Ectodermal cell (in vitro differentiated cells): Measurements from ENCODE around the gene TNPO2.

Experiments
- H3K27ac ChIP-seq: 2 replicates; pipeline ENCODE4 v1.7.0; 2013; ENCODE audit warnings: mild to moderate bottlenecking, low read depth, low read length; ENCODE audit not compliant: insufficient read depth, poor library complexity, severe bottlenecking
- H3K27me3 ChIP-seq: 2 replicates; pipeline ENCODE4 v1.7.0; 2013; ENCODE audit warnings: mild to moderate bottlenecking, low read length; ENCODE audit not compliant: insufficient read depth, control insufficient read depth, poor library complexity, severe bottlenecking
- H3K36me3 ChIP-seq: one replicate; pipeline ENCODE4 v1.7.0; 2013; ENCODE audit warnings: low read length; ENCODE audit not compliant: control insufficient read depth, insufficient read depth
- H3K4me1 ChIP-seq: one replicate; pipeline ENCODE4 v1.7.0; 2013; ENCODE audit warnings: low read length; ENCODE audit not compliant: control insufficient read depth, insufficient read depth
- H3K4me3 ChIP-seq: 2 replicates; pipeline ENCODE4 v1.7.0; 2013; ENCODE audit warnings: low read depth, low read length, control low read depth; ENCODE audit not compliant: insufficient read depth
- H3K9me3 ChIP-seq: 2 replicates; pipeline ENCODE4 v1.7.0; 2013; ENCODE audit warnings: mild to moderate bottlenecking, low read length, moderate library complexity; ENCODE audit not compliant: control insufficient read depth
- WGBS, 2 experiments: methylation state at CpG; one replicate each; pipeline ENCODE4 v1.1.7; 2013; ENCODE audit warnings: missing lambda C conversion rate in 2 of 2; 5-methylcytosine and 5-hydroxymethylcytosine counted together

Gene TNPO2

DNA sequence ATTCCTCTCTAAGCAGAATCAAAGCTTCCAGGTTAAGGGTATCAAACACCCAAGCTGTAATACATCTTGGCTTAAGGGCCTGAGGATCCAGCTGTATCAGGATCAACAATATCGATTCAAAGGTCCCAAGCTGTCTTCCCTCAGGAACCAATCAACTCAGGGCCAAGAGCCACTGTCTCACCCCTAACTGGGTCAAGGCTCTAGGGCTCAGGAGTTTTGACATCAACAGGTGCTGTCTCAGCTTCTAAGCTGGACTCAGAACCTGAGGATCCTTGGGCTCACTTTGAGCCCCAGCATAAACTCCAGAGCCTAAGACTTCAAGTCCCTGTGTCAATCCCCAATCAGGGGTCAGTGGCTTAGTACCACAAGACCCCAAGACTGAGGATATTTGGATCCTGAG is 28.2 kb downstream of the TNPO2 start:
- Histone ChIP-seq H3K27ac (no peak overlapping the region), H3K4me3 (peak overlapping the region; percentile 81), H3K9me3 (no peaks in the 10 kb centered on the region), H3K36me3 (peaks cover 7% of the 10 kb centered on the region), H3K27me3 (no peaks in the 10 kb centered on the region), H3K4me1 (no peaks in the 10 kb centered on the region)
- 85 to 87% methylated on average over 1 of the region's 1 CpG for WGBS, 2 experiments

DNA sequence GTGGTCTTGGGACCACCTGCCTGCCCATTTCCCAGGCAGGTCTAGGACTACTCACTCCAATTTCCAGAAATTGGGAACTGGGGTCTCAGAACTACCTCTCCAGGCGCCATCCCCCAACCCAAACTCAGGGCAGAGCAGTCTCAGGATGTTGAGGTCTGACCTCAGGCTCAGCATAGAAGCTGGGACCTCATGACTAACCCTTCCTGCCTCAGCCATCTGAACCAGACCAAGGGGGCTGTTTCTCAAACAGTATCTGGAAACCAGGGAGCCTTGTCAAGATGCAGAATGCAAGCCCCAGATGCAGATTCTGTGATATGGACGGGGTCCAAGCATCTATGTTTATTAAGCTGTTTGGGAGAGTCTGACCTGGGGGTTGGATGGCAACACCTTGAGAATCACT is 28.6 kb downstream of the TNPO2 start:
- 75 to 82% methylated on average over 2 of the region's 2 CpGs for WGBS, 2 experiments
- Histone ChIP-seq H3K9me3 (no peaks in the 10 kb centered on the region), H3K27me3 (no peaks in the 10 kb centered on the region), H3K27ac (no peak overlapping the region), H3K4me1 (no peaks in the 10 kb centered on the region), H3K4me3 (no peak overlapping the region), H3K36me3 (peaks cover 4% of the 10 kb centered on the region)

GRCh38 chr19:12694641-12695040 is 29.1 kb downstream of the TNPO2 start:
- 94 to 97% methylated on average over 16 of the region's 16 CpGs for WGBS, 2 experiments
- H3K27me3 ChIP-seq: no peaks in the 10 kb centered on the region
- no peak overlapping the region for H3K4me3 ChIP-seq
- H3K4me1 ChIP-seq: no peaks in the 10 kb centered on the region
- no peak overlapping the region for H3K27ac ChIP-seq
- no peaks in the 10 kb centered on the region for H3K9me3 ChIP-seq
- H3K36me3 ChIP-seq: no peaks in the 10 kb centered on the region

- no peak overlapping the region for H3K27ac ChIP-seq
- H3K4me3 ChIP-seq: no peak overlapping the region
- H3K9me3 ChIP-seq: no peaks in the 10 kb centered on the region
- H3K4me1 ChIP-seq: no peaks in the 10 kb centered on the region
- WGBS, 2 experiments: 91 to 92% methylated on average over 5 of the region's 5 CpGs
- H3K27me3 ChIP-seq: no peaks in the 10 kb centered on the region
- H3K36me3 ChIP-seq: no peaks in the 10 kb centered on the region
Measured at GRCh38 chr19:12692960-12693359, 30.8 kb downstream of the TNPO2 start.

GRCh38 chr19:12689581-12690216 is 34.0 kb downstream of the TNPO2 start:
- H3K4me3 ChIP-seq: no peak overlapping the region
- H3K27ac ChIP-seq: no peak overlapping the region
- H3K9me3 ChIP-seq: no peaks in the 10 kb centered on the region
- H3K27me3 ChIP-seq: no peaks in the 10 kb centered on the region
- no peaks in the 10 kb centered on the region for H3K4me1 ChIP-seq
- H3K36me3 ChIP-seq: no peaks in the 10 kb centered on the region
- WGBS, 2 experiments: 93% methylated on average over 26 of the region's 26 CpGs

- Histone ChIP-seq H3K27me3 (no peaks in the 10 kb centered on the region), H3K36me3 (no peaks in the 10 kb centered on the region), H3K9me3 (no peaks in the 10 kb centered on the region), H3K27ac (no peak overlapping the region), H3K4me3 (no peak overlapping the region), H3K4me1 (no peaks in the 10 kb centered on the region)
- 94 to 95% methylated on average over 12 of the region's 12 CpGs for WGBS, 2 experiments
Measured at GRCh38 chr19:12689012-12689411, 34.7 kb downstream of the TNPO2 start.

- Histone ChIP-seq H3K36me3 (no peaks in the 10 kb centered on the region), H3K9me3 (no peaks in the 10 kb centered on the region), H3K4me3 (no peak within 1 kb of the TSS), H3K4me1 (no peaks in the 10 kb centered on the region), H3K27me3 (no peaks in the 10 kb centered on the region), H3K27ac (no peak within 1 kb of the TSS)
- 90 to 91% methylated on average over 9 of the region's 9 CpGs for WGBS, 2 experiments
Measured at GRCh38 chr19:12687496-12688196, 36.1 kb downstream of the TNPO2 start, which contains the start of gene GNG14. Gene GNG14, plus strand, starts transcription at chr19:12687998. Its CDS starts 51 bp downstream, at chr19:12688049.

DNA sequence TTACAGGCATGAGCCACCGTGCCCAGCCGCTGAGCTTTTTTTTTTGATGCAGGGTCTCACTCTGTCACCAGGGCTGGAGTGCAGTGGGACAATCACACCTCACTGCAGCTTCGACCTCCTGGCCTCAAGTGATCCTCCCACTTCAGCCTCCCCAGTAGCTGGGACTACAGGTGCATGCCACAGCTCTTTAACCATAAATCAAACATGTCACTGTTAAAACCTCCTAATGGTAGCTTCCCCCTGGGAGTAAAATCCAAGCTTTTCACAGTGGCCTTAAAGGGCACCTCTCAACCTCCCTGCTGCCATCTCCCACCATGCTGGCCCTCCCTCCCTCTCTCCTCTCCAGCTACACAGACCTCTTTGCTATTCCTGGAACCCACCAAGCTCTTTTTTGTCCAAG is 37.9 kb downstream of the TNPO2 start:
- H3K27me3 ChIP-seq: no peaks in the 10 kb centered on the region
- H3K27ac ChIP-seq: no peak overlapping the region
- H3K36me3 ChIP-seq: no peaks in the 10 kb centered on the region
- 90 to 91% methylated on average over 3 of the region's 3 CpGs for WGBS, 2 experiments
- no peaks in the 10 kb centered on the region for H3K9me3 ChIP-seq
- H3K4me3 ChIP-seq: no peak overlapping the region
- H3K4me1 ChIP-seq: no peaks in the 10 kb centered on the region

- Histone ChIP-seq H3K4me1 (no peaks in the 10 kb centered on the region), H3K27me3 (no peaks in the 10 kb centered on the region), H3K9me3 (no peaks in the 10 kb centered on the region), H3K27ac (peak within 1 kb of the TSS; percentile 98), H3K4me3 (peak within 1 kb of the TSS; percentile 95), H3K36me3 (peaks cover 28% of the 10 kb centered on the region)
- WGBS, 2 experiments: 0% methylated on average over 68 of the region's 68 CpGs
Measured at GRCh38 chr19:12681074-12681987, 42.4 kb downstream of the TNPO2 start, which contains the start of gene DHPS. Gene DHPS, minus strand, starts transcription at chr19:12681880. Its CDS starts 114 bp downstream, at chr19:12681766.

GRCh38 chr19:12680034-12680433 is 43.7 kb downstream of the TNPO2 start:
- WGBS, 2 experiments: 97 to 99% methylated on average over 9 of the region's 9 CpGs
- Histone ChIP-seq H3K27ac (no peak overlapping the region), H3K4me3 (no peak overlapping the region), H3K27me3 (no peaks in the 10 kb centered on the region), H3K4me1 (no peaks in the 10 kb centered on the region), H3K36me3 (peaks cover 41% of the 10 kb centered on the region), H3K9me3 (no peaks in the 10 kb centered on the region)
